SU-DHL-6 (cell line): ENCODE data around the gene CERK.

Experiments
- CTCF ChIP-seq: fragments of 200-600 bp; sonication (generic); IDR thresholded peaks from one replicate; pipeline ENCODE4 v1.5.1; 2017; ENCODE audit warnings: antibody characterized with exemption, mild to moderate bottlenecking, low read length, moderate library complexity; ENCODE audit not compliant: insufficient read depth, poor library complexity, severe bottlenecking
- EZH2phosphoT487 ChIP-seq: fragments of 200-600 bp; sonication (generic), shearing (Covaris generic); conservative IDR thresholded peaks from 2 replicates; pipeline ENCODE4 v1.6.1; 2018; ENCODE audit warnings: mild to moderate bottlenecking, antibody characterized with exemption, low read length, moderate library complexity, mixed read lengths

- TF ChIP-seq CTCF = no peak
- no peak for TF ChIP-seq EZH2phosphoT487
Observed at GRCh38 chr22:46769191-46769675, 31.2 kb upstream of the CERK start.
